Cardiac muscle cell (in vitro differentiated cells and primary cell): Measurements from ENCODE around the gene SP2. TPM values are rescaled to one million over a fixed set of nuclear protein-coding genes. Genes with fewer than 3 reads are reported as not detected.

Source experiments
- DNase-seq, 2 donors: peaks; one replicate each; pipeline versions ENCODE4 v3.0.0 to v3.0.0-alpha.2; 2010 to 2017; ENCODE audit warnings: low read depth in 1 of 2, low spot score in 1 of 2
- H3K27ac ChIP-seq: fragments of 200-600 bp; sonication (generic); 2 replicates; pipeline ENCODE4 v1.5.1; 2016
- H3K27me3 ChIP-seq: fragments of 200-600 bp; sonication (generic); 2 replicates; pipeline ENCODE4 v1.6.0; 2016; ENCODE audit warnings: control low read depth
- H3K36me3 ChIP-seq: fragments of 200-600 bp; sonication (generic); 2 replicates; pipeline ENCODE4 v1.5.1; 2016; ENCODE audit warnings: control low read depth
- H3K4me1 ChIP-seq: fragments of 200-600 bp; sonication (generic); 2 replicates; pipeline ENCODE4 v1.8.1; 2017; ENCODE audit warnings: low read depth, mild to moderate bottlenecking, mixed run types
- H3K4me3 ChIP-seq: fragments of 200-600 bp; sonication (generic); 2 replicates; pipeline ENCODE4 v1.5.1; 2016; ENCODE audit warnings: mild to moderate bottlenecking
- H3K9me3 ChIP-seq: fragments of 200-600 bp; sonication (generic); 2 replicates; pipeline ENCODE4 v1.5.1; 2017; ENCODE audit warnings: low read depth, mild to moderate bottlenecking, control low read depth
- CTCF ChIP-seq: IDR thresholded peaks from 2 replicates; pipeline ENCODE4 v1.5.1; 2012; ENCODE audit warnings: low read depth, mild to moderate bottlenecking, low read length
- polyA plus RNA-seq: library from polyadenylated mRNA; unstranded; fragments of >200 nt; fragmentation: Nextera tagmentation; extraction: Ambion mirVana; gene quantifications from 2 replicates; pipeline ENCODE4 v1.2.1, GENCODE V29; 2016
- total RNA-seq: library from RNA; depleted of rRNA; stranded (reverse); fragments of >200 nt; gene quantifications from 2 replicates; pipeline ENCODE4 v1.2.3, GENCODE V29; 2016

SP2 gene
- total and polyA plus RNA-seq, 2 experiments from 2014 or later, result 3.7 to 10.5 TPM

- TF ChIP-seq CTCF, result peak; percentile 91
- Histone ChIP-seq H3K9me3 (no peaks in the 10 kb centered on the region), H3K27me3 (no peaks in the 10 kb centered on the region), H3K4me3 (no peak overlapping the region), H3K4me1 (peaks cover 4% of the 10 kb centered on the region), H3K36me3 (no peaks in the 10 kb centered on the region), H3K27ac (no peak overlapping the region)
- DNase-seq, result peak; percentile 89
Observed at GRCh38 chr17:47889734-47890529, 6.1 kb upstream of the SP2 start.

DNA sequence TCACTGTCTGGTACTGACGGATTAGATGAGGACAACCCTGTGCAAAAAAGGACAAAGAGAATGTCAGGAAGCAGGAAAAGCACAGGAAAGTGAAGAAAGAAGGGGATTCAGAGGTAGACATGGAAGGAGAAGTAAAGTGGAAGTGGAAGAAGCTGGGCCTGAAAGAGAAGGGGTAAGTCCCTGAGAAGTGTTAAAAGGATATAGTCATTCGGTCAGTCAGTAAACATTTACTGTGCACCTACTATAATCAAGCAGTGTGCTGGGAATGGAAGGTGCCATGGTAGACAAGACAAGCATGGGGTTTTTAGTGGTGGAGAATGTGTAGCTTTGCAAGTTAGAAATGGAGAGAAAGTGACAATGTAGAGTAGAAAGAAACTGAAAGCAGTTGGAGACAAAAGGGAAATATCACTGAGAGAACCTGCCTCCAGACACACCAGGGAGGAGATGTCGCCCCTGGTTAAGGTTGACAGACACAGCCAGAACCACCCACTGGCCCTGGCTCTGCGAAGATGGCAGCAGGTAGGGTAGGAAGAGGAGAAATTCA is 4.4 kb upstream of the SP2 start:
- no peaks in the 10 kb centered on the region for H3K4me1 ChIP-seq
- DNase-seq, result no peak
- H3K27ac ChIP-seq, result no peak overlapping the region
- no peaks in the 10 kb centered on the region for H3K36me3 ChIP-seq
- no peak for TF ChIP-seq CTCF
- H3K9me3 ChIP-seq, result no peaks in the 10 kb centered on the region
- H3K4me3 ChIP-seq, result no peak overlapping the region
- no peaks in the 10 kb centered on the region for H3K27me3 ChIP-seq

DNA sequence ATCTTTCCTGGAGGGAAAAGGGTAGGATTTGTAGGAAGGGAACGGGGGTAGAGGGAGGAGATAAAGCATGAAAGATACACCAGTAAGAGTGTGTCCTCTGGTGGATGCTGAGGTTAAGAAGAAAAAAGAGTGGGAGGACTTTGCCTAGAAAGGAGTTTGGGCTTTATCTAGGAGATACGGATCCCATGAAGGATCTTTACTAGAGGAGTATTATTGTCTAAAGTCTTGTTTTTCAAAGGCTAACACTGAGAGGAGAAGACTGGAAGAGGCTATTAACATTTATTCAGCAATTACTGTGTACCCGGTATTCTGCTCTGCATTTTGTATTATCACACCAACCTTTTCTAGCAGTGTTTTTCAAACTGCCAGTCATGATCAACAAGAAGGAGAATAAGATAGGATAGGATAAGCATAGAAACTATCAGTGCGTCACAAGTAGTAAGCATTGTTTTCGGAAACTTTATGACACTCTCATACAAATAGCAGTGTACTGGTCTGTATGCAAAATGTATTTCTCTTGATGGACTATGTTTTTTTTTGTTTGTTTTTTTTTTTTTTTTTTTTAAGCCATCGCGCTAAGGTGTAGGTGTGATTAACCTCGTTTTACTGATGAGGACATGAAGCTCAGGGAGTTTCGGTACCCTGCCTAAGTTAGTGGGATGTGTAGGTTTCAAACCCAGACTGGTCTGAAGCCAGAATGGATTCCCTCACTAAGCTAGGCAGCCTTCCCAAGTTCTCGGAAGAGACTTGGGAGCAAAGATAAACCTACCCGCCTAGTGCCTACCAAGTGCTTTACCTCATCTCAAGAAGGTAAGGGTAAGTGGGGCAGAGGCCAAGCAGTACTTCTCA is 1.3 kb upstream of the SP2 start:
- no peaks in the 10 kb centered on the region for H3K36me3 ChIP-seq
- H3K4me3 ChIP-seq, result peak overlapping the region; percentile 73

DNA sequence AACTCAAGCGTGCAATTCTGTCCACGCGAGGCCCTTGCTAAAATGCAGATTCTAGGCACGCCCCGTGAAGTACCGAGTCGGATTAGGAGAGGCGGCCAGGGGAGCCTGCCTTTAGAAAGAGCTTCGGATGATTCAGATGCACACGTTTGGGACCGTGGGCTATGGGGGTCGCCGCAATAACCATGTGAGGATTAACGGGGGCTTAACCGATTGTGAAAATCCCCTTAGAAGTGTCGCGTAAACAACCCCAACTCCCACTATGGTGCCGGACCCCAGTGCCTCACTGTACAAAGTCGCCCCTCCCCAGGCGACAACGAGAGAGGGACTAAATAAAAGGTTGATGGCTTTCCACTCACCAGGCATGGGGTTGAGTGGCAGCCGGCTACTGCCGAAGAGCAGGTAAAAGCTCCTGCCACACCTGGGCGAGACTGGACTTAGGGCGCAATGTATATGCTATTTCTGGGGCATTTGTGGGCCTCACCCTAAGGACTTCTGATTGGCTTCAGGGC is 635 bp upstream of the SP2 start:
- H3K4me3 ChIP-seq, result peak overlapping the region; percentile 73
- no peaks in the 10 kb centered on the region for H3K9me3 ChIP-seq
- no peaks in the 10 kb centered on the region for H3K36me3 ChIP-seq
- H3K27me3 ChIP-seq, result no peaks in the 10 kb centered on the region
- no peak for TF ChIP-seq CTCF
- peaks cover 17% of the 10 kb centered on the region for H3K4me1 ChIP-seq
- DNase-seq, result no peak
- H3K27ac ChIP-seq, result peak overlapping the region; percentile 70

More for the DNA sequence above, 1.3 kb upstream of the SP2 start:
- TF ChIP-seq CTCF, result no peak
- Histone ChIP-seq H3K27me3 (no peaks in the 10 kb centered on the region), H3K9me3 (no peaks in the 10 kb centered on the region), H3K4me1 (peaks cover 11% of the 10 kb centered on the region), H3K27ac (peak overlapping the region; percentile 70)
- no peak for DNase-seq

GRCh38 chr17:47896672-47897490 is 845 bp downstream of the SP2 start:
- H3K27me3 ChIP-seq, result no peaks in the 10 kb centered on the region
- peaks cover 29% of the 10 kb centered on the region for H3K4me1 ChIP-seq
- DNase-seq, result peak in 1 of 2 donors; percentile 36
- H3K36me3 ChIP-seq, result no peaks in the 10 kb centered on the region
- H3K4me3 ChIP-seq, result peak overlapping the region; percentile 78
- TF ChIP-seq CTCF, result no peak
- no peaks in the 10 kb centered on the region for H3K9me3 ChIP-seq
- H3K27ac ChIP-seq, result peak overlapping the region; percentile 93
